ENCODE measurements around the gene SPZ1. TPM values are rescaled to one million over a fixed set of nuclear protein-coding genes. Genes with fewer than 3 reads are reported as not detected.

SPZ1 gene
- total and polyA plus RNA-seq, 8 donors = not detected

- no peaks in the 10 kb centered on the region for H3K36me3 ChIP-seq
- peak in 2 of 4 donors; percentile 27 to 67 for DNase-seq
- intact Hi-C loops (cut with DNase I) = no loop called here
- H3K27me3 ChIP-seq = no peaks in the 10 kb centered on the region
- H3K9me3 ChIP-seq = no peaks in the 10 kb centered on the region
- no peak overlapping the region for H3K27ac ChIP-seq
- no peak for TF ChIP-seq CTCF (IDR thresholded peaks at IDR 0.05)
- no peak for ATAC-seq
- H3K4me1 ChIP-seq = no peaks in the 10 kb centered on the region
- no peak overlapping the region for H3K4me3 ChIP-seq
These were observed 1.6 kb upstream of the SPZ1 start for GRCh38 chr5:80318212-80318611.

DNA sequence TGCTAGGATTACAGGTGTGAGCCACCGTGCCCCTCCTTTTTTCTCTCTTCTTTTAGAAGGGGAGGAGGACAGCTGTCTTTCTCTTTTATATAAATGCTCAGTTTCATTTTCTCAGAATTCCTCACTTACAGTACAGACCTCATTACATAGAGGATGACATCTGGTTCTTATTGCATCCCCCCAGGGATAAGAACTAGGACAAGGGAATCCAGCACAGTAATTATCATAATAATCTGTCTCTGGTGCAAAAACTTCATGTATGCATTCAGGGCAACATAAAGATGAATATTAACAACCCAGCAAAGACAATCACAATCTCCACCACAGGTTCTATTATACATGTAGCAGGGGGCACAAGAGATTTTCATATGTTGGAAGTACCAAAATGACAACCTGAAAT is 5.1 kb downstream of the SPZ1 start:
- no peak overlapping the region for H3K27ac ChIP-seq
- H3K4me1 ChIP-seq = no peaks in the 10 kb centered on the region
- no peaks in the 10 kb centered on the region for H3K36me3 ChIP-seq
- ATAC-seq = no peak
- no peaks in the 10 kb centered on the region for H3K9me3 ChIP-seq
- no peak for DNase-seq
- no peak overlapping the region for H3K4me3 ChIP-seq
- H3K27me3 ChIP-seq = no peaks in the 10 kb centered on the region
- intact Hi-C loops (cut with DNase I) = no loop called here
- TF ChIP-seq CTCF (IDR thresholded peaks at IDR 0.05) = no peak

GRCh38 chr5:80326468-80326867 is 6.7 kb downstream of the SPZ1 start:
- intact Hi-C loops (cut with DNase I) = no loop called here
- no peak overlapping the region for H3K27ac ChIP-seq
- H3K9me3 ChIP-seq = no peaks in the 10 kb centered on the region
- DNase-seq (no peak), ATAC-seq (no peak)
- no peaks in the 10 kb centered on the region for H3K36me3 ChIP-seq
- H3K4me1 ChIP-seq = no peaks in the 10 kb centered on the region
- H3K4me3 ChIP-seq = no peak overlapping the region
- TF ChIP-seq CTCF (IDR thresholded peaks at IDR 0.05) = no peak
- H3K27me3 ChIP-seq = no peaks in the 10 kb centered on the region

DNA sequence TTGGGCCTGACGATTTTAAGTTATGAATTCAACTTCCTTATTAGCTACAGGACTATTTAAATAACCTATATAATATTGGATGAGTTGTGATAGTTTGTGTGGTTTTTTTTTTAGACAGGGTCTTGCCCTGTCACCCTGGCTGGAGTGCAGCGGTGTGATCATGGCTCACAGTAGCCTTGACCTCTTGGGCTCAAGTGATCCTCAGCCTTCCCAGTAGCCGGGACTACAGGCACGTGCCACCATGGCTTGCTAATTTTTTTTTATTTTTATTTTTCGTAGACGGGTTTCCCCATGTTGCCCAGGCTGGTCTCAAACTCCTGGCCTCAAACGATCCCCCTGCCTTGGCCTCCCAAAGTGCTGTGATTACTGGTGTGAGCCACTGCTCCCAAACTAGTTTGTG is 17.6 kb downstream of the SPZ1 start:
- intact Hi-C loops (cut with DNase I) = no loop called here
- Histone ChIP-seq H3K4me1 (no peaks in the 10 kb centered on the region), H3K36me3 (no peaks in the 10 kb centered on the region), H3K27me3 (peaks cover 0 to 4% of the 10 kb centered on the region in 2 donors), H3K4me3 (no peak overlapping the region), H3K27ac (no peak overlapping the region), H3K9me3 (no peaks in the 10 kb centered on the region)
- DNase-seq (no peak), ATAC-seq (no peak)
- TF ChIP-seq CTCF (IDR thresholded peaks at IDR 0.05) = no peak

DNA sequence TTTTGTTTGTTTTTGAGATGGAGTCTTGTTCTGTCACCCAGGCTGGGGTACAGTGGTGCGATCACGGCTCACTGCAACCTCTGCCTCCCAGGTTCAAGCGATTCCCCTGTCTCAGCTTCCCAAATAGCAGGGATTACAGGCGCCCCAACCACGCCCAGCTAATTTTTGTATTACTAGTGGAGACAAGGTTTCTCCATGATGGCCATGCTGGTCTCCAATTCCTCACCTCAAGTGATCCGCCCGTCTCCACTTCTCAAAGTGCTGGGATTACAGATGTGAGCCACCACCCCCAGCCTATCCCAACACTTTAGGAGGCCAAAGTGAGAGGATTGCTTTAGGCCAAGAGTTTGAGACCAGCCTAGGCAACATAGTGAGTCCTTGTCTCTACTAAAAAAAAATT is 19.3 kb downstream of the SPZ1 start:
- no peaks in the 10 kb centered on the region for H3K4me1 ChIP-seq
- intact Hi-C loops (cut with DNase I) = no loop called here
- DNase-seq (no peak), ATAC-seq (no peak)
- no peak overlapping the region for H3K27ac ChIP-seq
- H3K27me3 ChIP-seq = peaks cover 0 to 4% of the 10 kb centered on the region in 2 donors
- no peak for TF ChIP-seq CTCF (IDR thresholded peaks at IDR 0.05)
- H3K4me3 ChIP-seq = no peak overlapping the region
- H3K9me3 ChIP-seq = no peaks in the 10 kb centered on the region
- H3K36me3 ChIP-seq = no peaks in the 10 kb centered on the region

Data from left lung (tissue), 10 donors.